HFF-Myc (cell line): ENCODE measurements around the gene LDLRAD3.

Experiments
- DNase-seq: peaks from one replicate; pipeline ENCODE4 v3.0.0-alpha.2; 2011; ENCODE audit warnings: low read depth; ENCODE audit errors: extremely low read depth
- H3K4me3 ChIP-seq: replicated peaks from 2 replicates; pipeline ENCODE4 v1.5.1; 2011; ENCODE audit warnings: low read depth, mild to moderate bottlenecking, control low read depth, low read length
- TF ChIP-seq, protein P1 (sequence below): IDR thresholded peaks from 2 replicates; pipeline ENCODE4 v1.5.1; 2012; ENCODE audit warnings: mild to moderate bottlenecking, low read depth, low read length, control low read depth; ENCODE audit errors: missing control alignments

Gene LDLRAD3

GRCh38 chr11:36007127-36007655 lies 63.3 kb downstream of the LDLRAD3 start:
- no peak for DNase-seq
- no peak overlapping the region for H3K4me3 ChIP-seq
- TF ChIP-seq, protein P1, sequence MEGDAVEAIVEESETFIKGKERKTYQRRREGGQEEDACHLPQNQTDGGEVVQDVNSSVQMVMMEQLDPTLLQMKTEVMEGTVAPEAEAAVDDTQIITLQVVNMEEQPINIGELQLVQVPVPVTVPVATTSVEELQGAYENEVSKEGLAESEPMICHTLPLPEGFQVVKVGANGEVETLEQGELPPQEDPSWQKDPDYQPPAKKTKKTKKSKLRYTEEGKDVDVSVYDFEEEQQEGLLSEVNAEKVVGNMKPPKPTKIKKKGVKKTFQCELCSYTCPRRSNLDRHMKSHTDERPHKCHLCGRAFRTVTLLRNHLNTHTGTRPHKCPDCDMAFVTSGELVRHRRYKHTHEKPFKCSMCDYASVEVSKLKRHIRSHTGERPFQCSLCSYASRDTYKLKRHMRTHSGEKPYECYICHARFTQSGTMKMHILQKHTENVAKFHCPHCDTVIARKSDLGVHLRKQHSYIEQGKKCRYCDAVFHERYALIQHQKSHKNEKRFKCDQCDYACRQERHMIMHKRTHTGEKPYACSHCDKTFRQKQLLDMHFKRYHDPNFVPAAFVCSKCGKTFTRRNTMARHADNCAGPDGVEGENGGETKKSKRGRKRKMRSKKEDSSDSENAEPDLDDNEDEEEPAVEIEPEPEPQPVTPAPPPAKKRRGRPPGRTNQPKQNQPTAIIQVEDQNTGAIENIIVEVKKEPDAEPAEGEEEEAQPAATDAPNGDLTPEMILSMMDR, result no peak

- no peak for DNase-seq
- TF ChIP-seq, protein P1, result no peak
- no peak overlapping the region for H3K4me3 ChIP-seq
Observed at GRCh38 chr11:36008584-36008983, 64.7 kb downstream of the LDLRAD3 start.

- no peak overlapping the region for H3K4me3 ChIP-seq
- no peak for DNase-seq
- TF ChIP-seq, protein P1, result no peak
Observed at GRCh38 chr11:36009473-36009872, 65.6 kb downstream of the LDLRAD3 start.

- TF ChIP-seq, protein P1, result no peak
- no peak for DNase-seq
- no peak overlapping the region; the same call in 1 of the 2 replicates for H3K4me3 ChIP-seq
Observed at GRCh38 chr11:36010010-36010740, 66.3 kb downstream of the LDLRAD3 start.

DNA sequence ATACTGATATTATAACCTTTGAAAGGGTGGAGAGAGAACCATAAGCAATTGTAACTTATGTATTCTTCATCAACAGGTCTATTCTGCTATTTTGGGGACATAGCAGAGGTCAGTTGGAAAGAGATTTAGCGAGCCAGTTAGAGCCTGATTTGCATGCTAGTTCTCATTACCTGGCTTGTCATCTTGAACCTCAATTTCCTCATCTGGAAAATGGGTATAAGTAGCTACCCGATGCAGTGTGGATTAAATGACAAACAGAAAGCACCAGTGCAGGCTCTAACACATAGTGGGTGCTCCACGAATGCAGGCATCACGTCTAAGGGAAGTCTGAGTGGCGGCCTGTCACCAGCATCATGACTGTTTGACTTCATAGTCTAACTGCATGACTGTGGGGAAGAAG lies 67.7 kb downstream of the LDLRAD3 start:
- TF ChIP-seq, protein P1, result no peak
- no peak overlapping the region for H3K4me3 ChIP-seq
- DNase-seq, result no peak

- H3K4me3 ChIP-seq, result no peak overlapping the region
- no peak for DNase-seq
- TF ChIP-seq, protein P1, result no peak
Observed at GRCh38 chr11:36012455-36012854, 68.6 kb downstream of the LDLRAD3 start.
